ENCODE results near the gene MEGF10. TPM values are rescaled to one million over a fixed set of nuclear protein-coding genes. Genes with fewer than 3 reads are reported as not detected.

Gene MEGF10
- total RNA-seq, 2 donors from 2014 or later = not detected

DNA sequence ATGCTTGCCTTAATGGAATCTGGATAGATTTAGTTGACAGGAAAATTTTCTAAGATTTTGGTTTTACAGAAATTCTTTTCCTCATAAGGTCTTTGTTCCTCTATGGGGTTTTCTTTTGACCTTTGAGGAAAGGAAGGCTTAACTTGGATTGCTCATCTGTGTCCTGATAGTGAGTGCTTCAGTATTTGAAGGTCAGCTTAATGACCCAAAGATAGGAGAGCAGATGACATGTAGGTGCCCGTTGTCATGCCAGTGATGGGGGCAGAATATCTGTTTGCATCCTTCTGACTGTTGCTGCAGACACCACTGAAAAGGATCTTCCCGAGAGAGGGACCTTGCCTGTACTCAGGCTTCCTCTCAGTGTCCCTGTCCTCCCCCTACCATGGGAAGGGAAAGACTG is 30.9 kb downstream of the MEGF10 start:
- no peaks in the 10 kb centered on the region for H3K9me3 ChIP-seq (ENCODE audit: control insufficient read depth, low read length, poor library complexity, severe bottlenecking)
- H3K27ac Mint-ChIP-seq = peak overlapping the region; percentile 32
- ATAC-seq = no peak
- peaks cover 11% of the 10 kb centered on the region for H3K4me1 Mint-ChIP-seq
- peaks cover 12% of the 10 kb centered on the region for H3K27me3 Mint-ChIP-seq
- peaks cover 3% of the 10 kb centered on the region for H3K36me3 Mint-ChIP-seq (ENCODE audit: low read depth)
- DNase-seq = no peak
- H3K4me3 Mint-ChIP-seq = no peak overlapping the region

DNA sequence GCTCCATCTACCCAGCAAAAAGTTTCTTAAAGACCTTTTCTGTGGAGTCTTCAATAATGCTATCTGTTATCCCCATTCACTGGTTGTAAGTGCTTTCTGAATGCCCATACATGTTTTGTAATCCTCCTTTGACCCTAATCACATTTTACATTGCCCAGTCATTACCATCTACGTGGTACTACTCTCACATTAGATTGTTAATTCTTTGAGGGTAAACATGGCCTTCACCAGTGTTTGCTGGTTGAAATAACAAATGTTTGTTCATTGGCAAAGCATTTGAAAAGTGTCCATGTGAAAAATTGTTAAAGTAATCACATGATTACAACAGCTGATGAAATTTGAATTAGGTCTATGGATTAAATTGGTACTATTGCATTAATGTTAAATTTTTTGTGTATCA is 31.8 kb downstream of the MEGF10 start:
- DNase-seq = no peak
- Mint-ChIP-seq H3K4me3 (no peak overlapping the region), H3K36me3 (ENCODE audit: low read depth) (peaks cover 3% of the 10 kb centered on the region), H3K27ac (no peak overlapping the region), H3K4me1 (peaks cover 11% of the 10 kb centered on the region), H3K27me3 (peaks cover 7% of the 10 kb centered on the region)
- no peak for ATAC-seq
- no peaks in the 10 kb centered on the region for H3K9me3 ChIP-seq (ENCODE audit: control insufficient read depth, low read length, poor library complexity, severe bottlenecking)

DNA sequence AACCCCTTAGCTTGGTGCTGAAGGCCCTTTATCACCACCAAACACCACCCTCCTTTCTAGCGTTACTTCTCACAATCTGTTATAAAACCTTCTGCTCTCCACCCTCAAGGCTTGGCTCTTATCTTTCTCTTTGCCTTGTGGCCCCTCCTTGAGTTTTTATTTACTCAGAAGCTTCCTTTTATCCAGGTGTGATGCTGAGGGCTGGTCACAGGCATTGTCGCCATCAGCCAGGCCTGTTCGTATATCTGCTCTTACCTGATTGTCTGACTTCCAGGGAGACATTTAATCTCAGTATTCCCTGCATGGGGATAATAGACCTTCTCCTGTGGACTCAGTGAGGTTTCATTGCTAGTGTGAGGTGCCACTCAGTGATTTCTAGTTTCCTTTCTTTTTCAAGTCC is 34.2 kb downstream of the MEGF10 start:
- DNase-seq = no peak
- no peaks in the 10 kb centered on the region for H3K9me3 ChIP-seq (ENCODE audit: control insufficient read depth, low read length, poor library complexity, severe bottlenecking)
- Mint-ChIP-seq H3K4me3 (no peak overlapping the region), H3K27ac (no peak overlapping the region), H3K4me1 (peaks cover 11% of the 10 kb centered on the region), H3K27me3 (peaks cover 11% of the 10 kb centered on the region), H3K36me3 (ENCODE audit: low read depth) (peaks cover 3% of the 10 kb centered on the region)
- ATAC-seq = no peak

DNA sequence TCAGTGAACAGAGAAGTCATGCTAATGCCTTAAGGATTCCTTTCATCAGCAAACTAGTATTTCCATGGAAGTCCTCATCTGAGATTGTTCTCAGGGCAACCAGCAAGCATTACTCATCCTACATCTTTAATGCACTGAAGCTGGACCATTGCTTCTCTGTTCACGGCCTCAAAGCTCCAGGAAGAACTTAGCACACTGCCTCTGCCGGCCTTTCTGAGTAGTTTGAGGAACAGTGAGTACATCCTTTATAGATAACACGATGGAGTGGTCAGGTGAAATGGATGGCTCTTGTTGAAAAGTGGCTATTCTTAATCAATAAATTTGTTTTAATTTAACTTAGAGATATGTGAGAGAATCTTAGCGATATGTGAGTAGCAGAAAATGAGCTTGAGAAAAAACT is 35.8 kb downstream of the MEGF10 start:
- H3K4me3 Mint-ChIP-seq = no peak overlapping the region
- H3K27me3 Mint-ChIP-seq = peaks cover 24% of the 10 kb centered on the region
- H3K36me3 Mint-ChIP-seq (ENCODE audit: low read depth) = peaks cover 3% of the 10 kb centered on the region
- DNase-seq = no peak
- H3K9me3 ChIP-seq (ENCODE audit: control insufficient read depth, low read length, poor library complexity, severe bottlenecking) = no peaks in the 10 kb centered on the region
- peaks cover 6% of the 10 kb centered on the region for H3K4me1 Mint-ChIP-seq
- H3K27ac Mint-ChIP-seq = no peak overlapping the region
- no peak for ATAC-seq

DNA sequence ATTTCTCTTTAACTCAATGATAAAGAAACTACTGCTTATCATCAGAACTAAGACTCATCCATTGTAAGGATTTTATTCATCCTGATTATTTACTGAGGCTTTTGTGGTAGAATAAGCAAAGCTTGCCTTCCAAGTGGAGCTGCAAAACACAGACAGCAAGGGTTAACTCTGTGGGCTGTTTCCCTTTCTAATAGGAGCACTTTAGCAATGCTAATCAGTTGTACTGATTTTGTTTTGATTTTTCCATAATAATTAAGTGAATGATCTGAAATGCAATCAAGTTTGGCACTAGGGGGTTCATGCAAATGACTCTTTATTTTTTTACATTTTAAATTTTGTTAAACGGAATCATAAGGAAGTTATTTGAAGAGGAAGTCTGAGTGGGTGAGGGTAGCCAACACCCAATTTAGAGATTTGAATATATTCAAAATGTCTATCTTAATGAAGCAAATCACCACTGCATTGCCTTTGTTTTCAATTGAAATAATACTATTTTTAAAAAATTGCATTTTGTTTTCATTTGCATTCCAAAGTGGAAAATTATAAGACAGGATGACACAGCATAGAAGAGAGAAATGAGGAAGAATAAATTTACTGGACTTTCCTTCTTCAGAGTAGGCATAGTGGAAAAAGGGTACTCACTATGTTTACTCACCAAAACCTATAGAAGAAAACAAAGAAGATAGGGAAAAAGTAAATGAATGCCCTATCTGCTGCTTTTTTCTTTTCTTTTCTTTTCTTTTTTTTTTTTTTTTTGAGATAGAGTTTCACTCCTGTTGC is 36.6 kb downstream of the MEGF10 start:
- ATAC-seq = no peak
- H3K4me1 Mint-ChIP-seq = peaks cover 4% of the 10 kb centered on the region
- H3K9me3 ChIP-seq (ENCODE audit: control insufficient read depth, low read length, poor library complexity, severe bottlenecking) = no peaks in the 10 kb centered on the region
- H3K27me3 Mint-ChIP-seq = peaks cover 32% of the 10 kb centered on the region
- H3K36me3 Mint-ChIP-seq (ENCODE audit: low read depth) = peaks cover 3% of the 10 kb centered on the region
- no peak overlapping the region for H3K4me3 Mint-ChIP-seq
- DNase-seq = no peak
- no peak overlapping the region for H3K27ac Mint-ChIP-seq

DNA sequence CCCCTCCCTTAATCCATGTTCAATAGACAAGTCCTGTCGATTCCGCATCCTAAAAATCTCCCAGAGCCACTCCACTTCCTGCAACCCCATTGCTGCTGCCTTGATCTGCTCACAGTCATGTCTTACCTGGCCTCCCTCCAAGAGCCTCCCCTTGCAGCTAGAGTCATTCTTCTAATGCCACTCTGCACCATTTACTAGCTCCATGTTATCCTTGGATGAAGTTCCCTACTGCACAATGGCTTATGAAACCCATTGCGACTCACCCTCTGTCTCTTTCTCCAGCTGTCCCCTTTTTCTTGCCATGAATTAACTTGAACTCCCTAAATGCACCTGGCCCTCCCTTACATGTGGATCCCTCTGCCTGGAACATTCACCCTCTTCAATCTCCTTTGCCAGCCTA is 39.5 kb downstream of the MEGF10 start:
- no peak for DNase-seq
- peaks cover 44% of the 10 kb centered on the region for H3K27me3 Mint-ChIP-seq
- no peak for ATAC-seq
- no peaks in the 10 kb centered on the region for H3K36me3 Mint-ChIP-seq (ENCODE audit: low read depth)
- no peak overlapping the region for H3K27ac Mint-ChIP-seq
- no peak overlapping the region for H3K4me3 Mint-ChIP-seq
- no peaks in the 10 kb centered on the region for H3K9me3 ChIP-seq (ENCODE audit: control insufficient read depth, low read length, poor library complexity, severe bottlenecking)
- H3K4me1 Mint-ChIP-seq = peaks cover 4% of the 10 kb centered on the region

DNA sequence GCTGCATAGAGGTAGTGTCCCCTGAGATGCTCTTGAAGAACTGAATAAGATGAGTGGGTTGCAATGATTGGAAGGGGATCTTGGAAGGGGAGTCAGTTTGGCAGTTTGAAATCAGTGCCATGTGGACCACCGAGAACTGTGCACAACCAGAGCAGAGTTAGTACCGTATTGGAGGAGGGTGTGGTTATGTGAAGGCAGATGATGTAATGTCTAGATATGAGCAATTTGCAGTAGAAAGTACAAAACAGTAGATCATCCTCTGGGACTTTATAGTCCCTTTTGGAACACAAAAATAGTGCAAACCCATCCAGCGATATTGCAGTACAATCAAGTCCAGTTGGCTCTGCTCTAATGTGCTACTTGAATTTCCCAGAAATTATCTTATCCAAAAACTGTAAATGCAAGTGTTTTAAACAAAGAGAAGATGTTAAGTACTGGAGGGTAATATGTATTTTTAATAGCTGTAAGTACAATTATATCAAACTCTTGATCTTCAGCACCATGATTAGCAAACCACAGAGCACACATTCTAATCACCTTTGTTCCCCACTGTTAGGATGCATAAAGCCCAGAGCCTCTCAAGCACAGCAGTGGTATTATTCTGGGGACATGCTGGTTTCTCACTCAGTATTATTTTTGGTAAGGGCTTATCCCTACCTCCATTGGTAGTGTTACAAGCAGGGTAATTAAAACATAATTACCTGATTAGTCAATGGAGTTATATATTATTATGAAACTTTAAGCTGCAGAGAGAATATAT is 41.5 kb downstream of the MEGF10 start:
- DNase-seq = no peak
- Mint-ChIP-seq H3K4me3 (no peak overlapping the region), H3K27me3 (peaks cover 47% of the 10 kb centered on the region), H3K4me1 (peaks cover 4% of the 10 kb centered on the region), H3K36me3 (ENCODE audit: low read depth) (no peaks in the 10 kb centered on the region), H3K27ac (no peak overlapping the region)
- H3K9me3 ChIP-seq (ENCODE audit: control insufficient read depth, low read length, poor library complexity, severe bottlenecking) = no peaks in the 10 kb centered on the region
- ATAC-seq = no peak

DNA sequence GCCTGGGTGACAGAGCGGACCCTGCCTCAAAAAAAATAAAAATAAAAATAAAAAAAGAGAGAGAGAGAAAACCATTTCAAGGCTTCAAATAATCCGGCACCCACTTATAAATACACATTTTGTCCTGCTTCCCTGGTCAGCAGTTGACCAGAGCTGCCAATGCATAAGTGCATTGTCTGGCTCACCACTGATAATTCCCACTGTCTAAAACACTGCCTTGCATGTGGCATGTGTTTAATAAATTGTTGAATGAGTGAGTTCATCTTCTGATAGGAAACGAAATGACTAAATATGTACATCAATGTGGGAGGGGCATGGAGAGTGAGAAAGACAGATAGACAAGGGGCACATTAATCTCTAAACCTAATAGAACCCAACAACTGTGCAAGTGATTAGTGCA is 42.9 kb downstream of the MEGF10 start:
- Mint-ChIP-seq H3K27ac (no peak overlapping the region), H3K36me3 (ENCODE audit: low read depth) (no peaks in the 10 kb centered on the region), H3K27me3 (peaks cover 55% of the 10 kb centered on the region), H3K4me1 (peaks cover 4% of the 10 kb centered on the region), H3K4me3 (no peak overlapping the region)
- ATAC-seq = no peak
- no peak for DNase-seq
- H3K9me3 ChIP-seq (ENCODE audit: control insufficient read depth, low read length, poor library complexity, severe bottlenecking) = no peaks in the 10 kb centered on the region

DNA sequence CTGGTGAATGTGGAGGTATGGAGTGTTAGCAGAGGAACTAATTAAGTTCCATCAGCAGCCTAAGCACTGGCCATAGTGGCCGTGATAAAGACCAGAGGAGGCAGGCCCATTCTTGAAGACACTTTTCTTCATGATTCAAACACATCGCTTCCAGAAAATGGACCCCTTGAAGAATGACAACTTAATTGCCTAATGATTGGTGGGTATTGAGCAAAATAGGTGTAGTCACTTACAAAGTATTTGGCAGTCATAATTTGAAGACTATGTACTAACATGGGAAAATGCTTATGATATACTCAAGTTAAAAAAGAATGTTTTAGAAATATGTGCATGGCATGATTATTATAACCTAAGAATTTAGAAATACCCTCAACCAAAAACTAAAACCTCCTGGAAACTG is 44.8 kb downstream of the MEGF10 start:
- Mint-ChIP-seq H3K36me3 (ENCODE audit: low read depth) (no peaks in the 10 kb centered on the region), H3K27ac (no peak overlapping the region), H3K4me1 (peaks cover 4% of the 10 kb centered on the region), H3K4me3 (no peak overlapping the region), H3K27me3 (peaks cover 56% of the 10 kb centered on the region)
- no peaks in the 10 kb centered on the region for H3K9me3 ChIP-seq (ENCODE audit: control insufficient read depth, low read length, poor library complexity, severe bottlenecking)
- DNase-seq = no peak
- no peak for ATAC-seq

DNA sequence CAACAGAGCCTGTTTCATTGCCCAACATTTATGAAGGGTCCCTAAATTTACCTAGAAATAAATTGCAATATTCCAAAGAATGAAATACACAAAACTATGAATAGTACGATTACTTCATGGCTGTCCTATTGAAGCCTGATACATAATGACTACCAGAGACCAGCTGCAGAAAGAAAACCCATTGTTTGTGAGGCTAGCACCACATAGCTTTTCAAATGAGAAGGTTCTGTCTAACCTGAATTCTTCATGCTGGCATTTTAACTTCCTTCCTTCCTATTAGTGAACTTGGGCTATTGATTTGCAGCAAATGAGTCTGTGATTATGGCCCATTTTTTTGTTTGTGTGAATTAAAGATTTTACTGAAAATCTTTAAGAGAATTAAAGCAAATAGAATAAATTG is 47.3 kb downstream of the MEGF10 start:
- H3K27ac Mint-ChIP-seq = no peak overlapping the region
- H3K4me3 Mint-ChIP-seq = no peak overlapping the region
- H3K4me1 Mint-ChIP-seq = peaks cover 4% of the 10 kb centered on the region
- H3K27me3 Mint-ChIP-seq = peaks cover 43% of the 10 kb centered on the region
- no peaks in the 10 kb centered on the region for H3K36me3 Mint-ChIP-seq (ENCODE audit: low read depth)
- ATAC-seq (no peak), DNase-seq (no peak)
- H3K9me3 ChIP-seq (ENCODE audit: control insufficient read depth, low read length, poor library complexity, severe bottlenecking) = no peaks in the 10 kb centered on the region

DNA sequence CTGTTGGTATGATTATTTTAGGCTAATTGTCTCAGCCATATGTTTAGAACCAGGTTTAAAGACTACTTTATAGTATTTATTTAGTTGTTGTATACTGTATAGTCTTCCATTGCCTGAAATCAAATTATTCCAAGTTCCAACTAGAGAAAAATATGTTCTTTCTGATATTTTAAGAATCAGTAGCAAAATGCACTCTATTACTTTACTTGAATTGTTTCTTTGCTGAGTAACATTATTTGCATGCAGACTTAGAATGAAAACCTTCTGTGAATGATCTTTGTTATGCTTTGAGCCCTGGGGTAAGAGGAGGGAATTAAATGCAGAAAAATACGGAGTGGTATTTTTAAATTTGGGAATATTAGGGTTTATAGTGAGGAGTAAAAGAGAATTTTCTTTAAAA is 47.9 kb downstream of the MEGF10 start:
- H3K4me1 Mint-ChIP-seq = peaks cover 4% of the 10 kb centered on the region
- ATAC-seq = no peak
- no peak overlapping the region for H3K27ac Mint-ChIP-seq
- H3K36me3 Mint-ChIP-seq (ENCODE audit: low read depth) = no peaks in the 10 kb centered on the region
- H3K4me3 Mint-ChIP-seq = no peak overlapping the region
- DNase-seq = no peak
- H3K27me3 Mint-ChIP-seq = peaks cover 37% of the 10 kb centered on the region
- no peaks in the 10 kb centered on the region for H3K9me3 ChIP-seq (ENCODE audit: control insufficient read depth, low read length, poor library complexity, severe bottlenecking)

DNA sequence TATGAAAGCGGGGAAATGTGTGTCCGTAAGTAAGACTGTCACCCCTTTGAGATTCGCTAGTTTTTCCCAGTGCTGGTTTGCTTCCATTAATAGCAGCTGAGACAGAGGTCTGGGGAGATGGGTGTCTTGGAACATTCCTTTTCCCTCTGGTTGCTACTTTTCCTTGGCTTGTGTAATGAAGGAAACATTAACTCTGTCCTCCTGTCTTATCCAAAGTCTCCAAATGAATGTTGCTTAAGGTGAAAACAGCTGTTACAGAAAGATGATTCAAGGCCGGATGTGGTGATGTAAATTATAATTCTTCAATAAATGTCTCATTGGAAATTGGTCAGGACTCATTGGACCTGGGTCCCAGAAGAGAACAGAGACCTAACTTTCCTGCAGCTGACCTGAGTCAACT is 50.0 kb downstream of the MEGF10 start:
- no peaks in the 10 kb centered on the region for H3K36me3 Mint-ChIP-seq (ENCODE audit: low read depth)
- H3K27me3 Mint-ChIP-seq = peaks cover 23% of the 10 kb centered on the region
- no peak for DNase-seq
- no peak for ATAC-seq
- no peaks in the 10 kb centered on the region for H3K9me3 ChIP-seq (ENCODE audit: control insufficient read depth, low read length, poor library complexity, severe bottlenecking)
- H3K27ac Mint-ChIP-seq = no peak overlapping the region
- H3K4me1 Mint-ChIP-seq = no peaks in the 10 kb centered on the region
- no peak overlapping the region for H3K4me3 Mint-ChIP-seq

DNA sequence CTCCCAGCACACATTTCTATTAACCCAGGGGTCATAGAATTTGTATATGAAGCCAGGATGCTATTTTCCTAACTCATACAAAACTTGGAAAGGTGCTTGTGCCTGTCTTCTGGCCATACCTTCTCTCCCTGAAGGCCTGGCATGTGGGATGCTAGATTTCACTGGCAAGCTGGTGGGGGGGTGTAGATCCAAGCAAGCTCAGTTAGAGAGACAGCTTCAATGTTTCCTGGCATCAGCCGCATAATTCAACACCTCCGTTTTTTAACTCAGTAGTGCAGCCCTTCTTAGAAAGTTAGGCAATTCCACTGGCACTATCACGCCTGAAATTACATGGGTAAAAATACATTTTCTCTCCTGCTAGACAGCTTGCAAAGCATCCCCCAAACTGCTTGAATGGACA is 51.8 kb downstream of the MEGF10 start:
- Mint-ChIP-seq H3K36me3 (ENCODE audit: low read depth) (no peaks in the 10 kb centered on the region), H3K4me1 (no peaks in the 10 kb centered on the region), H3K4me3 (no peak overlapping the region), H3K27me3 (peaks cover 34% of the 10 kb centered on the region), H3K27ac (no peak overlapping the region)
- no peaks in the 10 kb centered on the region for H3K9me3 ChIP-seq (ENCODE audit: control insufficient read depth, low read length, poor library complexity, severe bottlenecking)
- DNase-seq (no peak), ATAC-seq (no peak)

DNA sequence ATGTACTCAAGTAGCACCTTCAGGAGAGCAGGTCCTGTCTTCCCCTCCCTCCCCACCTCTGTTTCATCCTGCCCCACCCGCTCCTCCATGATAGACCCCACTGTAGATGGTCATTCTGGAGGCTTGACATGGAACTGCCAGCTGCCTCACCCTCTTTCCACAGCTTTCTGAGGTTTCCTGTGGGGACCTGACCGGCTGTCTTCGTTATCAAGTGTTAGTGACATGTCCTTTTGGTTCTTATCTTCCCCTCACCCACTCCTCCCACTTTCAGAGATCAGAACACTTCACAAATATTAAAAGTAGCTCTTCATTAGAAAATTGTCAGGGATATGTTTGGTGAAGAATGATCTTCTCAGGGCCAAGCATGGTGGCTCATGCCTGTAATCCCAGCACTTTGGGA is 52.7 kb downstream of the MEGF10 start:
- no peak for ATAC-seq

More for the DNA sequence above, 52.7 kb downstream of the MEGF10 start:
- Mint-ChIP-seq H3K36me3 (ENCODE audit: low read depth) (no peaks in the 10 kb centered on the region), H3K4me3 (no peak overlapping the region), H3K4me1 (no peaks in the 10 kb centered on the region), H3K27me3 (peaks cover 28% of the 10 kb centered on the region), H3K27ac (no peak overlapping the region)
- no peaks in the 10 kb centered on the region for H3K9me3 ChIP-seq (ENCODE audit: control insufficient read depth, low read length, poor library complexity, severe bottlenecking)
- DNase-seq = no peak
